ENCODE data around the gene RAB15. TPM values are rescaled to one million over a fixed set of nuclear protein-coding genes. Genes with fewer than 3 reads are reported as not detected.
A peak's percentile ranks its signal among the peaks of the same experiment; 100 is the strongest.

Gene RAB15
- total RNA-seq, 4 donors from 2014 or later: 9.6 to 17.0 (median 15.1) TPM

DNA sequence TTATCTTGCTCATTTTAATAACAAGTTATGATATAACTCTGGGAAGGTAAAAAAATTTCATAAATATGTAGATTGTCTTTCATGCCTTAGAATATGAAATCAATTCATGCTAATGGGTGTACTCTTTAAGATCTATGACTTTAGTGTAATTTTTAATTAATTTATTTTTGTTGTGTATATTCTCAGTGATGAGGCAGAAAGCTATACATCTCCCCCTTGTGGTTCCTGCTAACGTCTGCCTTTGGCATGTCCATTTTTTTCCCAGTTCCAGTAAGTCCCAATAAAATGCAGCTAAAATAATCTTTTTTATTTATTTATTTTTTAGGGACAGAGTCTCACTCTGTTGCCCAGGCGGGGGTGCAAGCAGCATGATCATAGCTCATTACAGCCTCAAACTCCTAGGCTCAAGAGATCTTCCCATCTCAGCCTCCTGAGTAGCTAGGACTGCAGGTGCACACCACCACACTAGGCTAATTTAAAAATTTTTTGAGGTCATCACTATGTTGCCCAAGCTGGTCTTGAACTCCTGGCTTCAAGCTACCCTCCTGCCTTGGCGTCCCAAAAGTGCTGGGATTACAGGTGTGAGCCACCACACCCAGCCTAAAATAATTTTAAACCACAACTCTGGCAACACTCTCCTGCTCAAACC is 61.2 kb downstream of the RAB15 start:
- no peaks in the 10 kb centered on the region for H3K36me3 ChIP-seq
- TF ChIP-seq, protein P1, sequence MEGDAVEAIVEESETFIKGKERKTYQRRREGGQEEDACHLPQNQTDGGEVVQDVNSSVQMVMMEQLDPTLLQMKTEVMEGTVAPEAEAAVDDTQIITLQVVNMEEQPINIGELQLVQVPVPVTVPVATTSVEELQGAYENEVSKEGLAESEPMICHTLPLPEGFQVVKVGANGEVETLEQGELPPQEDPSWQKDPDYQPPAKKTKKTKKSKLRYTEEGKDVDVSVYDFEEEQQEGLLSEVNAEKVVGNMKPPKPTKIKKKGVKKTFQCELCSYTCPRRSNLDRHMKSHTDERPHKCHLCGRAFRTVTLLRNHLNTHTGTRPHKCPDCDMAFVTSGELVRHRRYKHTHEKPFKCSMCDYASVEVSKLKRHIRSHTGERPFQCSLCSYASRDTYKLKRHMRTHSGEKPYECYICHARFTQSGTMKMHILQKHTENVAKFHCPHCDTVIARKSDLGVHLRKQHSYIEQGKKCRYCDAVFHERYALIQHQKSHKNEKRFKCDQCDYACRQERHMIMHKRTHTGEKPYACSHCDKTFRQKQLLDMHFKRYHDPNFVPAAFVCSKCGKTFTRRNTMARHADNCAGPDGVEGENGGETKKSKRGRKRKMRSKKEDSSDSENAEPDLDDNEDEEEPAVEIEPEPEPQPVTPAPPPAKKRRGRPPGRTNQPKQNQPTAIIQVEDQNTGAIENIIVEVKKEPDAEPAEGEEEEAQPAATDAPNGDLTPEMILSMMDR (IDR thresholded peaks at IDR 0.05): peak in 1 of 2 donors; percentile 31
- no peak for TF ChIP-seq POLR2AphosphoS5 (IDR thresholded peaks at IDR 0.05)
- no peak overlapping the region for H3K27ac ChIP-seq
- 29% methylated on average over 3 of the region's 3 CpGs for WGBS
- H3K4me1 ChIP-seq: peaks cover 17% of the 10 kb centered on the region
- no peaks in the 10 kb centered on the region for H3K27me3 ChIP-seq
- H3K9me3 ChIP-seq: no peaks in the 10 kb centered on the region
- DNase-seq (ENCODE audit: low spot score in 2 of 2): no peak
- H3K4me3 ChIP-seq: no peak overlapping the region

DNA sequence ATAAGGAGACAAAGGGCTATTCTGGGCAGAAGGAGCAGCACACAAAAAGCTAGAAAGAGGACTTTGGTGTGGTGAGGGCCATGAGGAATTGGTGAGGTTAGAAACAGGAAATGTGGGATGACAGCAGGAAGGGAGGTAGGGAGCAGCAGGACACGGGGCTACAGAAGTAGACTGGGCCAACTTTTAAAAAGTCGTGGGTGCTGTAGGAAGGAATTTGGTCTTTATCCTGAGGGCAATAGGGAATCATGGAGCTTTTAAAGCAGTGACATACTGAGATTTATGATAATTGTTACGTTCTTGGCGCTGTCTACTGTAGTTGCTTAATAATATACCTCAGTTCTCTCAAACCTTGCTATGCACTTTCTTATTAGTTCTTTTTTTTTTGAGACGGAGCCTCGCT is 66.1 kb downstream of the RAB15 start:
- Histone ChIP-seq H3K9me3 (no peaks in the 10 kb centered on the region), H3K36me3 (no peaks in the 10 kb centered on the region), H3K27me3 (no peaks in the 10 kb centered on the region), H3K27ac (no peak overlapping the region), H3K4me3 (no peak overlapping the region), H3K4me1 (no peaks in the 10 kb centered on the region)
- no peak for DNase-seq (ENCODE audit: low spot score in 2 of 2)
- WGBS: 40% methylated on average over 6 of the region's 6 CpGs
- TF ChIP-seq, protein P1 (IDR thresholded peaks at IDR 0.05): no peak
- TF ChIP-seq EP300 (IDR thresholded peaks at IDR 0.05) (no peak), POLR2A (IDR thresholded peaks at IDR 0.05) (no peak), POLR2AphosphoS5 (IDR thresholded peaks at IDR 0.05) (no peak)

DNA sequence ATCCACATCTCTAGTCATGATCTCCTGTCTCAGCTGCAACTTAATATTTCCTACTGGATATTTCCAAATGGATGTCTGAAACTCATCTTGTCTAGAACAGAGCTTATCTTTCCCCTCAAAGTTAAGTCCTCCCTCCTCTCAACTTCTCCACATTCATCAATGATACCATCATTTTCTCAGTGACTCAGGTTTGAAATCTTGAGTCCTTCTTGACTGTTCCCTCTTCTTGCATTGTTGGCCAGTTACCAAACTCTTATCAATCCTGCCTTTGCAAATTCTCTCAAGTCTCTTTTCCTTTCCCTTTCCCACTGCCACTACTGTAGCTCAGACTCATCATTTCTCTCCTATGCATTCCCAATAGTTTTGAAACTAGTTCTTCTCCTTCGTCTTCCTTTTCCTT is 72.2 kb downstream of the RAB15 start:
- 82% methylated on average over 1 of the region's 1 CpG for WGBS
- Histone ChIP-seq H3K4me1 (no peaks in the 10 kb centered on the region), H3K36me3 (no peaks in the 10 kb centered on the region), H3K27ac (no peak overlapping the region), H3K9me3 (no peaks in the 10 kb centered on the region), H3K27me3 (no peaks in the 10 kb centered on the region), H3K4me3 (no peak overlapping the region)
- TF ChIP-seq, protein P1 (IDR thresholded peaks at IDR 0.05): no peak
- TF ChIP-seq POLR2AphosphoS5 (IDR thresholded peaks at IDR 0.05): no peak
- TF ChIP-seq POLR2A (IDR thresholded peaks at IDR 0.05): no peak
- TF ChIP-seq EP300 (IDR thresholded peaks at IDR 0.05): no peak
- no peak for DNase-seq (ENCODE audit: low spot score in 2 of 2)

Other genes starting within 250 kb of the RAB15 start
- 1 to 10 TPM in 1 of 4 donors, under 1 TPM in 3; 0.44 to 2.4 (median 0.54) TPM for gene SPTB, start 92.4 kb downstream of the RAB15 start, total RNA-seq
- gene CHURC1, start 57.9 kb downstream of the RAB15 start, total RNA-seq: 10 to 100 TPM; 50.9 to 93.8 (median 87.7) TPM
- gene GPX2, start 29.6 kb downstream of the RAB15 start, total RNA-seq: 10 to 100 TPM in 3 of 4 donors, 1 to 10 TPM in 1; 10.0 to 65.0 (median 27.6) TPM
- 10 to 100 TPM; 40.6 to 44.6 (median 43.2) TPM for gene FNTB, start 14.6 kb upstream of the RAB15 start, total RNA-seq
- 100 to 1,000 TPM in 1 of 4 donors, 10 to 100 TPM in 3; 79.0 to 112 (median 90.4) TPM for gene MAX, start 130.2 kb upstream of the RAB15 start, total RNA-seq

Measured in suprapubic skin (tissue), 4 donors.